H1 (cell line): ENCODE measurements around the gene SCOC. TPM values are rescaled to one million over a fixed set of nuclear protein-coding genes. Genes with fewer than 3 reads are reported as not detected.

Experiments used
- CTCF ChIA-PET: fragments of 300-600 bp; sonication (Branson Sonifier 250); formaldehyde crosslinking; loops from one replicate; lab custom pipeline; 2021; ENCODE audit not compliant: partially characterized antibody; lab: Charles Lee
- POLR2A ChIA-PET: fragments of 300-600 bp; sonication (Branson Sonifier 250); formaldehyde crosslinking; loops from one replicate; lab custom pipeline; 2021; ENCODE audit warnings: inconsistent platforms; ENCODE audit not compliant: partially characterized antibody; lab: Charles Lee
- DNase-seq, 2 experiments: peaks; one replicate each; pipeline versions ENCODE4 v3.0.0 to v3.0.0-alpha.2; 2010 to 2022; ENCODE audit warnings: low spot score in 2 of 2, low read depth in 1 of 2, mixed read lengths in 1 of 2
- FAIRE-seq: peaks from 2 replicates; lab custom pipeline; 2011; peaks lifted over from hg19 to GRCh38; lab: Jason Lieb, UNC
- H2AFZ ChIP-seq: 2 replicates; pipeline ENCODE4 v1.8.1; 2012; ENCODE audit warnings: low read length, inconsistent platforms
- H2AK5ac ChIP-seq: 2 replicates; pipeline ENCODE4 v1.6.1; 2013; ENCODE audit warnings: low read depth, low read length
- H2BK120ac ChIP-seq: replicated peaks from 2 replicates; pipeline ENCODE3; 2013; ENCODE audit warnings: low read depth, low read length, inconsistent platforms
- H2BK12ac ChIP-seq: 2 replicates; pipeline ENCODE4 v1.6.1; 2013; ENCODE audit warnings: low read depth, low read length
- H2BK15ac ChIP-seq: 2 replicates; pipeline ENCODE4 v1.6.1; 2013; ENCODE audit warnings: low read length
- H2BK20ac ChIP-seq: 2 replicates; pipeline ENCODE4 v1.6.1; 2013; ENCODE audit warnings: low read length
- H2BK5ac ChIP-seq: 2 replicates; pipeline ENCODE4 v1.6.1; 2013; ENCODE audit warnings: low read depth, low read length
- H3K14ac ChIP-seq: 2 replicates; pipeline ENCODE4 v1.6.1; 2013; ENCODE audit warnings: inconsistent platforms; ENCODE audit not compliant: insufficient read length
- H3K18ac ChIP-seq: 2 replicates; pipeline ENCODE4 v1.6.1; 2013; ENCODE audit warnings: low read length; ENCODE audit errors: extremely low read depth
- H3K23ac ChIP-seq: 2 replicates; pipeline ENCODE4 v1.6.1; 2013; ENCODE audit warnings: inconsistent platforms; ENCODE audit not compliant: insufficient read length
- H3K23me2 ChIP-seq: 2 replicates; pipeline ENCODE4 v1.6.1; 2013; ENCODE audit warnings: low read depth, low read length
- H3K27ac ChIP-seq: 2 replicates; pipeline ENCODE4 v1.6.1; 2011; ENCODE audit warnings: low read depth, low read length, inconsistent platforms
- H3K27me3 ChIP-seq, 4 experiments: replicated peaks in 1 of 4; 1 replicate in 1 of 4; 2 replicates in 3 of 4; pipeline versions ENCODE4 v1.6.1 to v1.8.1; 2011 to 2013; ENCODE audit warnings: low read length in 3 of 4, mild to moderate bottlenecking in 3 of 4, inconsistent platforms in 2 of 4, mixed read lengths in 2 of 4, moderate library complexity in 1 of 4; ENCODE audit not compliant: control insufficient read depth in 3 of 4, insufficient read depth in 3 of 4; ENCODE audit errors: extremely low read depth in 1 of 4
- H3K36me3 ChIP-seq, 4 experiments: 2 replicates each; pipeline versions ENCODE4 v1.6.1 to v1.8.1; 2011 to 2013; ENCODE audit warnings: mild to moderate bottlenecking in 4 of 4, low read length in 3 of 4, moderate library complexity in 2 of 4, control low read depth in 1 of 4, inconsistent platforms in 1 of 4; ENCODE audit not compliant: insufficient read depth in 4 of 4, control insufficient read depth in 2 of 4
- H3K4ac ChIP-seq: replicated peaks from 2 replicates; pipeline ENCODE3; 2013; ENCODE audit warnings: low read length, low read depth, mixed read lengths, inconsistent platforms; ENCODE audit not compliant: insufficient read length
- H3K4me1 ChIP-seq, 4 experiments: replicated peaks in 1 of 4; 1 replicate in 1 of 4; 2 replicates in 3 of 4; pipeline versions ENCODE4 v1.6.1 to v1.8.1; 2011 to 2013; ENCODE audit warnings: low read length in 3 of 4, inconsistent platforms in 2 of 4, mixed read lengths in 1 of 4; ENCODE audit not compliant: insufficient read depth in 4 of 4, control insufficient read depth in 3 of 4
- H3K4me2 ChIP-seq, 2 experiments: 2 replicates each; pipeline versions ENCODE4 v1.6.1 to v1.8.1; 2011 to 2013; ENCODE audit warnings: low read depth in 2 of 2, low read length in 2 of 2, control low read depth in 1 of 2, inconsistent platforms in 1 of 2, mild to moderate bottlenecking in 1 of 2; ENCODE audit not compliant: insufficient read depth in 1 of 2
- H3K4me3 ChIP-seq, 4 experiments: fragments of 200-600, 300-600 bp in 1 of 4; sonication (generic), shearing (Covaris generic), sonication (Bioruptor Twin) in 1 of 4; 2 replicates each; pipeline versions ENCODE4 v1.5.1 to v1.8.1; 2011 to 2016; ENCODE audit warnings: low read length in 4 of 4, low read depth in 3 of 4, control low read depth in 2 of 4, inconsistent platforms in 2 of 4, mild to moderate bottlenecking in 2 of 4, mixed read lengths in 1 of 4, moderate library complexity in 1 of 4; ENCODE audit not compliant: insufficient read depth in 2 of 4; ENCODE audit errors: extremely low read depth in 1 of 4
- H3K56ac ChIP-seq: replicated peaks from 2 replicates; pipeline ENCODE3; 2013; ENCODE audit warnings: low read depth, mild to moderate bottlenecking, mixed read lengths, low read length, inconsistent platforms; ENCODE audit not compliant: insufficient read length
- H3K79me1 ChIP-seq: 2 replicates; pipeline ENCODE4 v1.6.1; 2013; ENCODE audit warnings: low read depth, low read length, control low read depth
- H3K79me2 ChIP-seq, 2 experiments: 2 replicates each; pipeline versions ENCODE4 v1.6.1 to v1.8.1; 2012 to 2013; ENCODE audit warnings: low read length in 2 of 2, mild to moderate bottlenecking in 2 of 2, inconsistent platforms in 1 of 2; ENCODE audit not compliant: insufficient read depth in 2 of 2, control insufficient read depth in 1 of 2
- H3K9ac ChIP-seq, 4 experiments: replicated peaks in 1 of 4; 1 replicate in 1 of 4; 2 replicates in 3 of 4; pipeline versions ENCODE4 v1.6.1 to v1.8.1; 2011 to 2013; ENCODE audit warnings: low read depth in 3 of 4, low read length in 3 of 4, control low read depth in 2 of 4, mild to moderate bottlenecking in 2 of 4, moderate library complexity in 2 of 4, inconsistent platforms in 1 of 4; ENCODE audit errors: extremely low read depth in 1 of 4
- H3K9me3 ChIP-seq, 2 experiments: 2 replicates each; pipeline versions ENCODE4 v1.6.1 to v1.8.1; 2012 to 2013; ENCODE audit warnings: mild to moderate bottlenecking in 2 of 2, moderate library complexity in 2 of 2, control low read depth in 1 of 2, inconsistent platforms in 1 of 2, low read depth in 1 of 2, low read length in 1 of 2, mixed read lengths in 1 of 2; ENCODE audit not compliant: insufficient read depth in 2 of 2
- H4K20me1 ChIP-seq, 2 experiments: replicated peaks in 1 of 2; 2 replicates each; pipeline versions ENCODE3 to v1.8.1; 2011 to 2013; ENCODE audit warnings: inconsistent platforms in 2 of 2, low read length in 2 of 2, mild to moderate bottlenecking in 1 of 2; ENCODE audit not compliant: insufficient read depth in 2 of 2, control insufficient read depth in 1 of 2
- H4K5ac ChIP-seq: 2 replicates; pipeline ENCODE4 v1.6.1; 2013; ENCODE audit warnings: low read length, low read depth, mixed read lengths, inconsistent platforms; ENCODE audit not compliant: insufficient read length
- H4K8ac ChIP-seq: 2 replicates; pipeline ENCODE4 v1.8.0; 2013; ENCODE audit warnings: mild to moderate bottlenecking, moderate library complexity, low read length, inconsistent platforms; ENCODE audit not compliant: insufficient read depth; ENCODE audit errors: extremely low read depth
- H4K91ac ChIP-seq: replicated peaks from 2 replicates; pipeline ENCODE3; 2013; ENCODE audit warnings: low read length, mixed read lengths, inconsistent platforms; ENCODE audit not compliant: insufficient read length
- ATF2 ChIP-seq: IDR thresholded peaks from 2 replicates; pipeline ENCODE4 v1.6.1; 2012; ENCODE audit warnings: low read length, inconsistent platforms
- BACH1 ChIP-seq: IDR thresholded peaks from 2 replicates; pipeline ENCODE4 v1.6.1; 2012; ENCODE audit warnings: low read length, improper control_type of control experiment
- CBX8 ChIP-seq: fragments of 300-800, 300-1000 bp; sonication (generic); IDR thresholded peaks from 2 replicates; pipeline ENCODE4 v1.7.1; 2016; ENCODE audit warnings: low read depth, low read length, borderline replicate concordance
- CREB1 ChIP-seq: IDR thresholded peaks from 2 replicates; pipeline ENCODE4 v1.6.1; 2012; ENCODE audit warnings: inconsistent platforms
- KDM5A ChIP-seq: fragments of 200-600 bp; IDR thresholded peaks from 2 replicates; pipeline ENCODE4 v1.7.1; 2012; ENCODE audit warnings: mild to moderate bottlenecking, low read length, inconsistent platforms, mixed read lengths
- NRF1 ChIP-seq: IDR thresholded peaks from 2 replicates; pipeline ENCODE4 v1.6.1; 2011; ENCODE audit warnings: mild to moderate bottlenecking, low read depth, low read length, improper control_type of control experiment
- PHF8 ChIP-seq: fragments of 200-600 bp; sonication (generic); conservative IDR thresholded peaks from 2 replicates; pipeline ENCODE4 v1.7.1; 2012; ENCODE audit warnings: low read depth, mild to moderate bottlenecking, inconsistent platforms, low read length, moderate library complexity
- POLR2A ChIP-seq, 2 experiments: IDR thresholded peaks; 1 replicate in 1 of 2; 2 replicates in 1 of 2; pipeline ENCODE4 v1.6.1; 2011; ENCODE audit warnings: low read depth in 2 of 2, low read length in 2 of 2, mild to moderate bottlenecking in 2 of 2; ENCODE audit errors: control extremely low read depth in 1 of 2
- POLR2AphosphoS5 ChIP-seq: IDR thresholded peaks from 2 replicates; pipeline ENCODE4 v1.6.1; 2011; ENCODE audit warnings: low read depth, low read length
- RBBP5 ChIP-seq: IDR thresholded peaks from 2 replicates; pipeline ENCODE4 v1.7.1; 2012; ENCODE audit warnings: low read depth, mild to moderate bottlenecking, inconsistent platforms, low read length, moderate library complexity, borderline replicate concordance
- RFX5 ChIP-seq: IDR thresholded peaks from 2 replicates; pipeline ENCODE4 v1.6.1; 2011; ENCODE audit warnings: low read depth, low read length, improper control_type of control experiment, borderline replicate concordance
- RNF2 ChIP-seq: fragments of 200-900, 300-1000 bp; sonication (generic); IDR thresholded peaks from 2 replicates; pipeline ENCODE4 v1.7.1; 2016; ENCODE audit warnings: borderline replicate concordance, low read depth, mild to moderate bottlenecking, antibody characterized with exemption, low read length; ENCODE audit not compliant: poor library complexity, severe bottlenecking; ENCODE audit errors: missing control alignments
- SUZ12 ChIP-seq: fragments of 200-600 bp; sonication (generic); IDR thresholded peaks from 2 replicates; pipeline ENCODE4 v1.6.1; 2012; ENCODE audit warnings: mild to moderate bottlenecking, inconsistent platforms, low read length, moderate library complexity, mixed read lengths
- WGBS, 2 experiments: shearing (Covaris generic) in 1 of 2; methylation state at CpG; one replicate each; pipeline versions ENCODE4 v1.1.6 to v1.1.7; 2013 to 2015; ENCODE audit warnings: low lambda C conversion rate in 2 of 2, mixed read lengths in 2 of 2, inconsistent platforms in 1 of 2, low coverage in 1 of 2, missing lambda C conversion rate in 1 of 2; ENCODE audit not compliant: insufficient replicate concordance in 2 of 2, insufficient coverage in 1 of 2, insufficient read length in 1 of 2; ENCODE audit errors: extremely low coverage in 1 of 2, missing lambda C conversion rate in 1 of 2; 5-methylcytosine and 5-hydroxymethylcytosine counted together
- polyA plus RNA-seq, 7 experiments: library from polyadenylated mRNA; depleted of rRNA in 3 of 7; stranded (reverse) in 5 of 7; unstranded in 2 of 7; fragments of >200 nt in 5 of 7; fragments of 200-250 nt in 2 of 7; gene quantifications; 1 replicate in 5 of 7; 2 replicates in 1 of 7; 4 replicates in 1 of 7; pipeline versions ENCODE4 v1.2.1 to v1.2.3, GENCODE V29; 2011 to 2013; ENCODE audit warnings: missing spikeins in 2 of 7, mixed read lengths in 2 of 7
- total RNA-seq: library from RNA; stranded (reverse); fragmentation: NEBNext Ultra II Directional; extraction: Animal tissue kit (Norgen Biotek cat#: 25700); gene quantifications from 2 replicates; pipeline ENCODE4 v1.2.1, GENCODE V29; 2021

The SCOC gene
- total and polyA plus RNA-seq, 2 of the 8 experiments (the other 6 are each of a cell fraction or from before 2014, with no cell fraction given): 12.1 to 33.4 TPM

- no peak overlapping the region for H3K9ac ChIP-seq
- no peak overlapping the region for H3K4me3 ChIP-seq
- DNase-seq: no peak
- H3K18ac ChIP-seq: no peak overlapping the region
- no peaks in the 10 kb centered on the region; a peak in 1 of 7 replicates for H3K4me1 ChIP-seq
- no peak overlapping the region for H4K5ac ChIP-seq
- no peaks in the 10 kb centered on the region for H3K79me1 ChIP-seq
- H2BK120ac ChIP-seq: no peak overlapping the region
- H4K20me1 ChIP-seq: no peaks in the 10 kb centered on the region
- no peaks in the 10 kb centered on the region for H3K36me3 ChIP-seq
- no peak overlapping the region for H2BK15ac ChIP-seq
- no peak overlapping the region for H3K27ac ChIP-seq
- H2AK5ac ChIP-seq: no peak overlapping the region
- H4K91ac ChIP-seq: no peak overlapping the region
- no peak overlapping the region for H2BK12ac ChIP-seq
- no peak for FAIRE-seq
- POLR2A ChIA-PET: interaction anchor here (1.6 kb wide), 1 partner anchor 8 kb away, joined by 3 read pairs; no protein-coding TSS in a partner anchor
- H3K79me2 ChIP-seq: no peaks in the 10 kb centered on the region
- no peak overlapping the region for H3K23ac ChIP-seq
- H3K4ac ChIP-seq: no peak overlapping the region
- no peak overlapping the region for H2BK20ac ChIP-seq
- no peaks in the 10 kb centered on the region for H3K9me3 ChIP-seq
- no peak overlapping the region for H3K56ac ChIP-seq
- CTCF ChIA-PET: interaction anchor here (1.2 to 3.3 kb wide), 5 partner anchors 11 to 595 kb away, joined by 3 to 33 read pairs (median 11); no protein-coding TSS in a partner anchor
- no peak overlapping the region for H3K14ac ChIP-seq
- no peak overlapping the region for H2BK5ac ChIP-seq
- WGBS, 2 experiments: 0% methylated on average over 1 of the region's 1 CpG; no CpG with 5 or more reads in 1 of the 2 experiments
- H3K23me2 ChIP-seq: no peaks in the 10 kb centered on the region
- H2AFZ ChIP-seq: no peak overlapping the region
- H4K8ac ChIP-seq: no peak overlapping the region
- peaks cover 0 to 2% (median 0%) of the 10 kb centered on the region in 4 experiments; a peak in 1 of 7 replicates for H3K27me3 ChIP-seq
- no peak overlapping the region for H3K4me2 ChIP-seq
- TF ChIP-seq SUZ12: no peak
- no peak for TF ChIP-seq RNF2
- TF ChIP-seq BACH1: no peak
- no peak for TF ChIP-seq CREB1
- TF ChIP-seq RBBP5: no peak
- TF ChIP-seq POLR2A (IDR thresholded peaks at IDR 0.05; ENCODE audit: control extremely low read depth in 1 of 2, low read depth in 2 of 2, low read length in 2 of 2): no peak
- TF ChIP-seq PHF8: no peak
- no peak for TF ChIP-seq CBX8
- no peak for TF ChIP-seq NRF1
- TF ChIP-seq RFX5: no peak
- TF ChIP-seq ATF2: no peak
- no peak for TF ChIP-seq POLR2AphosphoS5
- no peak for TF ChIP-seq KDM5A
These were observed 15.2 kb upstream of the SCOC start for GRCh38 chr4:140358281-140358680.
